ENCODE data around the gene OR52E5.

Gene OR52E5

GRCh38 chr11:5937868-5938602 is 45.0 kb downstream of the OR52E5 start:
- peak; percentile 56 for DNase-seq

- DNase-seq, result peak; percentile 62
These were observed 45.6 kb downstream of the OR52E5 start for GRCh38 chr11:5938603-5938965.

- no peak for DNase-seq
These were observed 47.7 kb downstream of the OR52E5 start for GRCh38 chr11:5940748-5941147.

GRCh38 chr11:5941951-5942350 is 48.9 kb downstream of the OR52E5 start, which contains the start of gene OR56A3:
Gene OR56A3 (plus strand): TSS chr11:5942251. CDS start chr11:5947347, 5,096 bp downstream.
- no peak for DNase-seq

Data from NCI-H146 (cell line).